NCI-H187 (cell line): ENCODE results near the gene SERPIND1.
"Not testable (repeated sequence)": the region's sequence is repeated elsewhere in the genome, so short reads cannot be mapped to it uniquely, and the experiment has no call there.

ENCODE experiments used
- DNase-seq, 2 experiments: peaks; one replicate each; lab custom pipeline; 2025; lab: John Stamatoyannopoulos, UW

Gene SERPIND1

DNA sequence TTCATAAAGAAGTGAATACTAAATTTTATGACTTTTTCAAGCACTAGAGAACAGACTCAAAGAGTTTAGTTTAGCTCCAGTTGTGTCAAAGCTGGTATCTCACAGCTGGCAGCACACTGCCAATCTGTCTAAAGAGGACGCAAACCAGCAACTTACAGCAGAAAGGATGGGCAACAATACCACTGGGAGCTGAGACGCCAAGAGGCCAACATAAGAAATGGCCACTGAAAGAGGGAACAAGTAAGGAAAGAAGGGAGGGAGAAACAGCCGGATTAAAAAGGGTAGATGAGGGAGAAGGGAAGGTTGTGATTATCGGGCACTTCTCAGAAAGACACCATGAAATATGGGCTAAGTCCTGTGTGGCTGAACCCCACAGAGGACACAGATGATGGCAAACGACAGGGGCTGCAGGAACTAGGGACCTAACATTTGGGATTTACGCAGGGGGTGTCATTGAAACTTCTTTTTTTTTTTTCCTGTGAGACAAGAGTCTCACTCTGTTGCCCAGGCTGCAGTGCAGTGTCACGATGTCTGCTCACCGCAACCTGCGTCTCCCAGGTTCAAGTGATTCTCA lies 41.7 kb downstream of the SERPIND1 start:
- no peak for DNase-seq

DNA sequence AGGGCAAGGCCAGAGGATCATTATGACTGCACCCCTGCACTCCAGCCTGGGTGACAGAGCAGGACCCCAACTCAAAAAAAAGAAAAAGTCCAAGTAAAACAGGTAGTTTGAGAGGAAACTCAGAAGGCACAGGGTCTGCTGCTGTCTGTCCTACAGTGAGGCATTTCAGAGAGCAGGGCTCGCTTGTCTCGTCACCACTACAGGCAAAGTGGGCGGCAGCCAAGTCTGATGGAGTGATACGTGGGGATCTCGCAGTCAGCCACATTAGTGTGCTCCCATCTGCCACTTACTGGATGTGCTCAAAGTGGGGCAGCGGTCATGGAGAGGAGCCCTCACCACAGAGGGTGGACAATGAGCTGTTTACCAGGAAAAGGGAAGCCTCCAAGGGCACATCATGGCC lies 42.6 kb downstream of the SERPIND1 start:
- DNase-seq = no peak

DNA sequence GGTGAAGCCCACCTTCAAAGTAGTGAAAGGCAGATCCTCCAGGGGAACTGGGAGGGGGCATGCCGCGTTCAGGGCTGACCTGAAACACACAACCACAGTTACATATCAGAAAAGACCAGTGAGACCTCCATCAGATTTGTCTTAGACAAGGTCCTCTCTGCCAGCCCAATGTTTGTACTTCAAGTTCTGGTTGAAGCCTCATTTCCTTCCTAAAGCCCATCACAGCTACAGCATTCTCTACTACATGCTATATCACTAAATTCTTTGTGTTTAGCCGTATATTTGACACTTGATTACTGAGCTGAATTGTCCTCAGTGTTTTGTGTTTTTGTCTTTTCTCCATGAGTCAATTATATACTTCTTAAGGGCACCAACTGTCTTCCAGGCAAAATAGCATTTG lies 44.6 kb downstream of the SERPIND1 start:
- no peak for DNase-seq

DNA sequence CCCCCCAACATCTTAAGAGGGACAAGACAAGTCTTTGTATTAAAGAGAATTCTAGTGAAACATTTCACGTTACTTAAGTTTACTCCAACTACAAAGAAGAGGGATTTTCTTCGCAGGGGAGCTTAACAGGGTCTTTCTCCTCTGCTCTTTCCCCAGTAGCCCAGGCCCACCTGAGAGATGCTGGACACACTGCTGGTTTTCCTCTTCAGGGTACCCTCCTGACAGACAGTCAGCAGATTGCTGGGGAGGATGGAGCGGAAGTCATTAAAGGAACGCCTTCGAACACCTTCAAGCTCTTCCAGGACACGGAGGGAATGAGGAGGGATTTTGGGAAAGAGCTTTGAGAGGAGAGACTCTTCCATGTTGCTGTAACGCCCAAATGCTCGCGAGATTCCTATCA lies 45.6 kb downstream of the SERPIND1 start:
- DNase-seq = no peak

DNA sequence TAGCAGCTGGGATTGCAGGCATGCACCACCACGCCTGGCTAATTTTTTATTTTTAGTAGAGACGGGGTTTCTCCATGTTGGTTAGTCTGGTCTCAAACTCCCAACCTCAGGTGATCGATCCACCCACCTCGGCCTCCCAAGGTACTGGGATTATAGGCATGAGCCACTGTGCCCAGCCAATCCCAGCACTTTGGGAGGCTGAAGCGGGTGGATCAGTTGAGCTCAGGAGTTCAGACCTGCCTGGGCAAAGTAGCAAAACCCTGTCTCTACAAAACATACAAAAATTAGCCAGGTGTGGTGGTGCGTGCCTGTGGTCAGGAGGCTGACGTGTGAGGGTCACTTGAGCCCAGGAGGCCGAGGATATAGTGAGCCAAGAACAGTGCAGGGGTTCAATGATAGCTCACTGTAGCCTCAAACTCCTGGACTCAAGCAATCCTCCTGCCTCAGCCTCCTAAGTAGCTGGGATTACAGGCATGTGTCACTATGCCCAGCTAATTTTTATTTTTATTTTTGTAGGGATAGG lies 47.9 kb downstream of the SERPIND1 start:
- not testable (repeated sequence) for DNase-seq

DNA sequence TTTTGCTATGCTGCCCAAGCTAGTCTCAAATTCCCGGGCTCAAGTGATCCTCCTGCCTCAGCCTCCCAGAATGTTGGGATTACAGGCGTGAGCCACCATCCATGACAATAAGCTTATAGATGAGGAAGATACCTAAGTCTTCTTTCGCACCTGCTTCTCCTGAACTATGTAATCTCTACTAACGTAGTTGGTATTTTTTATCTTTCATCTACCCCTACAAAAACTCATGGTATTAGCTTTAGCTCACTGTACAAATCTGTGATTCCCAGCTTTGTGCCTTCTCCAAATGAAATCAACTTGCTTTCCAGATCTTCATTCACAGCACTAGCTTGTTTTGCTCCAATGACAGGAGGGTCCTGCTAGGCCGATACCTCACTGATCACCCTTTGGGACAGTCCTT lies 48.3 kb downstream of the SERPIND1 start:
- DNase-seq = no peak

DNA sequence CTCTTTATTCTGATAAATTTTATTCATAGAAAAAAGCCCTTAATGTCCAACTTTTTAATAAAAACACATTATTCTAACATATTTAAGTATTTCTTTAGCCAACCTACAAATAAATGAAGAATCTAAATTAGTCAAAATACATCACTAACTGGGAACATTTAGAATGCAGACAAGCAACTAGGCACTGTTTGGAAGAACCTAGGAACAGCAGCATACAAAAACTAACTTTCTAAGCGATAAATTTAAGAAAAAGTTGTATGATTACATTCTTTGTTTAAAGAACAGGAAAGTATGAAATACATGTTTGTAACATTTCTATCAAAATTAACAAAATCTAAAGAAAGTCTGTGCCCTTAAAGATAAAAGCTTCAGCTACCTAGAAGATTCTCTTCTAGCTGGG lies 49.4 kb downstream of the SERPIND1 start:
- no peak for DNase-seq

DNA sequence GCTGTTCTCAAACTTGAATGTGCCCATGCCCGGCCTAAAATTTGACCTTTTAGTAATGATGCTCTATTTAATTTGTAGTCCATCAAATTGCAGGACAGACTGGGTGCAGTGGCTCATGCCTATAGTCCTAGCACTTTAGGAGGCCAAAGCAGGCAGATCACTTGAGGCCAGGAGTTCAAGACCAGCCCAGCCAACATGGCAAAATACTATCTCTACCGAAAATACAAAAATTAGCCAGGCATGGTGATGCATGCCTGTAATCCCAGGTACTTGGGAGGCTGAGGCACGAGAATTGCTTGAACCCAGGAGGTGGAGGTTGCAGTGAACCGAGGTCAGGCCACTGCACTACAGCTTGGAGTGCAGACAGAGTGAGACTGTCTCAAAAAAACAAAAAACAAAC lies 51.3 kb downstream of the SERPIND1 start:
- not testable (repeated sequence) for DNase-seq

DNA sequence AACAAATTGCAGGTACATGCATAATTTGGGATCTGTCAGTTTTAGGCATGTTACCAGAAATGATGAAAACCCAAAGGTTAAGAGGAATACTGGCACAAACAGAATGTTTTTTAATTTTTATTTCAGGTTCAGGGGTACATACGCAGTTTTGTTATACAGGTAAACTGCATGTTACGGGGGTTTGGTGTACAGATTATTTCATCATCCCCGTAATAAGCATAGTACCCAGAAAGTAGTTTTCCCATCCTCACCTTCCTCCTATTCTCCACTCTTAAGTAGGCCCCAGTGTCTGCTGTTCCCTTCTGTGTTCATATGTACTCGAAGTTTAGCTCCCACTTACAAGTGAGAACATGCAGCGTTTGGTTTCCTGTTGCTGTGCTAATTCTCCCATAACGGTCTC lies 51.7 kb downstream of the SERPIND1 start:
- no peak for DNase-seq

DNA sequence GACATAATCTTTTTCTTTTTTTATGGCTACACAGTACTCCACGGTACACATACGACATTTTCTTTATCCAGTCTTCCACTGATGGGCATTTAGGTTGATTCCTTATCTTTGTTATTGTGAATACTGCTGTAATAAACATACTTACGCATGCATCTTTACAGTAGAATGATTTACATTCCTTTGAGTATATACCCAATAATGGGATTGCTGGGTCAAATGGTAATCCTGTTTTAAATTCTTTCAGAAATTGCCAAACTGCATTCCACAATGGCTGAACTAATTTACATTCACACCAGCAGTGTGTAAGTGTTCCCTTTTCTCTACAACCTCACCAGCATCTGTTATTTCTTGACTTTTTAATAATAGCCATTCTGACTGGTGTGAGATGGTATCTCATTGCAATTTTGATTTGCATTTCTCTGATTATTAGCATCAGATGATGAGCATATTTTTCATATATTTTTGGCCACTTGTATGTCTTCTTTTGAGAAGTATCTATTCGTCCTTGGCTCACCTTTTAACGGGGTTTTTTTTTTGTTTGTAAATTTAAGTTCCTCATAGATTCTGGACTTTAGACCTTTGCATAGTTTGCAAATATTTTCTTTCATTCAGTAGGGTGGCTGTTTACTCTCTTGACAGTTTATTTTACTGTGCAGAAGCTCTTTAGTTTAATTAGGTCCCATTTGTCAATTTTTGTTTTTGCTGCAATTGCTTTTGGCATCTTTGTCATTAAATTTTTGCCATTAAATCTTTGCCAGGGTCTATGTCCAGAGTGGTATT lies 52.6 kb downstream of the SERPIND1 start:
- not testable (repeated sequence) for DNase-seq

DNA sequence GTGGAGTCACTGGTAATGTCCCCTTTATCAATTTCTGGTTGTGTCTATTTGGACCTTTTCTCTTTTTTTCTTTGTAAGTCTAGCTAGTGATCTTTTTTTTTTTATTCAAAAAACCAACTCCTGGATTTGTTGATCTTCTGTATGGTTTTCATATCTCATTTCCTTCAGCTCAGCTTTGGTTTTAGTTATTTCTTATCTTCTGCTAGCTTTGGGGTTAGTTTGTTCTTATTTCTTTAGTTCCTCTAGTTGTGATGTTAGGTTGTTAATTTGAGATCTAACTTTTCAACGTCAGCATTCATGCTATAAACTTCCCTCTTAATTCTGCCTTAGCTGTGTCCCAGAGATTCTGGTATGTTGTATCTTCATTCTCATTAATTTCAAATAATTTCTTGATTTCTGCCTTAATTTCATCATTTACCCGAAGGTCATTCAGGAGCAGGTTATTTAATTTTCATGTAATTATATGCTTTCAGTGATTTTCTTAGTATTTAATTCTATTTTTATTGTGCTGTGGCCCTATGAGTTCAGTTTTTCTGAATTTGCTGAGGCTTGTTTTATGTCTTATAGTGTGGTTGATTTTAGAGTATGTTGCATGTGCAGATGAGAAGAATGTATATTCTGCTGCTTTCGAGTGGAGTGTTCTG lies 55.7 kb downstream of the SERPIND1 start:
- no peak for DNase-seq

DNA sequence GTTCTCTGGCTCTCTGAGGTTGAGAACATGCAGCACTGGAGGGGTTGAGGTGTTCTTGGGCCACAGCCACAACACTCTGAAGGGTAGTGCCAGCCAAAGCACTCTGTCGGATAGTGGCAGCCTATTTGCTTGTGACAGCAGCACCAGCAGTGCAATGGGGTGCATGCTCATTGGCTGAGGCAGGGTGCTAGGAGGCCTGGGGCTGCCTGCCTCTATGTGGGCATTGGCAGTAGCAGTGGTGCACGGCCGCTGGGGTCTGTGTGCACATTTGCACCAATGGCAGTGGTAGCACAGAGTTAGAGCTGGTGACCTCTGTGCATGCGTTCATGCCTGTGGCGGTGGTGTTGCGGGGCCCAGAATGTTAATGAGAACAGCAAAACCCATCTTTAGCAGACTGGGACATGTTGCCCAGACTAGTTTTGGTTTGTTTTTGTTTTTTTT lies 59.3 kb downstream of the SERPIND1 start:
- no peak for DNase-seq

DNA sequence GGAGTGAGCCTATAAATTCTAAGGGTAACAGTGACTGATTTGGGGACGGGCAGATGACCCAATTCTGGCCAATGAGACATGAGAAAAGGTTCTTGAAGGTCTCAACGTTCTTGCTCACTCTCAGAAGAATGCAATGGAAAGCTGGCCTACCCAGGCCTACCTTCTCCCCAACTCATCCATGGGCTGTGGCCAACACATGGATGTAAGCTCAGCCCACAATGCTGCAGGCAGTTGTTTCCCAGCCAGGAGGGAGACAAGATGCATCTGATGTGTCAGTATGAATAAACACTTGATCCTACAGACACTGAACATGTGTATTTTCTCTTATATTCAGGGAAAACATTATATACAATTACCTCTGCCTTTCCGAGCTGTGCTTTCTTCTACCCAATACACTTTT lies 60.3 kb downstream of the SERPIND1 start:
- no peak for DNase-seq

DNA sequence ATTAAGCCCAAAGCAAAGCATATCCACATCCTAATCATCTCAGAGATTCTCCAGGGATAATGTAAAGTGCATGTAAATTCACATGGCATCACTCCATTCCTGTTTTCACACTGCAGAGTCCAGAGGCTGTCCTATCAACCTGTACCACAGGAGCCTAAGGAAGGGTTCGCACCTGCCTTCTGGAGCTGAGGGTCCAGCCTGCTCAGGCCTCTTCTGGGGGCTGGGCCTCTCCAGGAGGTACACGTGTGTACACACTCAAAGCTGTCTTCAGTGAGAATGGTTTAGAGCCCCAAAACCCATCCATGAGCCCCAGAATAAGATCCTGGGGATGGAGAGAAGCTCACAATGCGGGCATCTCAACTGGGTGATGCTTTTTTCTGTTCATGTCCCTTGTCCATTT lies 60.8 kb downstream of the SERPIND1 start:
- no peak for DNase-seq
